NCI-H2107 treated with DMSO at 0.1 percent for 48 hours (cell line): ENCODE results near the gene SPNS2.

Source experiments
- DNase-seq: peaks from one replicate; lab custom pipeline; 2025; ENCODE audit not compliant: unreplicated experiment; lab: John Stamatoyannopoulos, UW

SPNS2 gene

DNA sequence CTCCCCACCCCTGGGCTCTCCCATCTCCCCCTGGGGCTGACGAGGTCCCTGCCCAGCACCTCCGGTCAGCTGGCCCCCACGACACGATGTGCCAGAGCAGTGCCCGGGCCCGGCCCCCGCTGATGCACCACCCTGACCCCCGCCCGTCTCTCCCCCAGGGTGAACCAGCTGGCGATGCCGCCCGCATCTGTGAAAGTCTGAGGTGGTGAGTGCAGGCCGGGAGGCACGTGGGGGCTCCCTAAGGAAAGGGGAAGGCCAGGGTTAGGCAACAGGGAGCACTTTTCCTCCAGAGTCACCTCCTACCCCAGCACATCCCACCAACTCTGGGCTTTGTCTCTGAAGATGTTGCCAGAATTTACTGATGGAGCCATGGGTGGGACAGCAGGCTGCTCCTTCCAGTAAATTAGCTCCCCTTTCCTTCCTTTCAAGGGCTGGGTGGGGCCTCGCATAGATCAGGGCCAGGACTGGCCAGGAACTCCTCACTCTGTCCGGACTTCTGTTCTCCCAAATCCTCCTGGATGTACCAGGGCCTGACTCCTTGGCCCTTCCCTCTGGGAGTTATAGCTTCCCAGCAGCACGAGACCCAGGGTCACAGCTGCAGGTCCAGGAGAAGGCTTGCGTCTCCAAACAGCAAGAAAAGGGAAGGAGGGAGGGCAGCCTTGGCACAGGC lies 38.2 kb downstream of the SPNS2 start:
- no peak for DNase-seq

DNA sequence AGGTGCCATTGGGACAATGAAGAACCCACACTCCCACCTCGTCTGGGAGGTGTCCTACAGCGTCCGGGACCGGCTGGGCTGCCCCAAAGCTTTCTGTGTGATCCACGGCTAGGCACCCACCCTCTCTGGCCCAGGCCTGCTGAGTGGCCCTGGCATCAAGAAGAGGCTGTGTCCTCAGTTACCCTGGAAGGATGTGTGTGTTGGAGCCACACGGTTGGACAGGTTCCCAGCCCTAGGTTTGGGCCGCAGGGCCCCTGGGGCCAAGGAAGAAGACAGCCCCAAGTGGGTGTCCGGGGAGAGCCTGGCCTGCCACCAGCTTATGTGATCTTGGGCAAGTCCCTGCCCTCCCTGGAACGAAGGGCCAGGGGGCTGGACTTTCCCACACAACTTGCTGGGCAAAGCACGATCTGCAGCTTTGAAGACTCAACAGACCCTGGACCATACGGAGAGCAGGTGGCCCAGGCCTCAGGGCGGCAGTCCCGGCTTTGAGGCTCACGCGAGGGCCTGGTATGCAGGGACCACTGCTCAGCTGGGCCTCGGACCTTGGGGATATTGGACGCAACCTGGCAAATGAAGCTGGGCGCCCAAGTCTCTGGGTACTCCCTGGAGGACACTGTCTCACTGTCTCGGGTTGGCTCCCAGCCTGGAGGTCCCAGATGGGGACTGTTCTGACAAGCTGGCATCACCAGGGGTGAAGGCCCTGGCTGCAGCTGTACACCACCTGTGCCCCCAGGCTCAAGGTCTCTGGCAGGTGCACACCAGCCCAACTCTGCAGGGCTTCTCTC lies 39.0 kb downstream of the SPNS2 start:
- no peak for DNase-seq

DNA sequence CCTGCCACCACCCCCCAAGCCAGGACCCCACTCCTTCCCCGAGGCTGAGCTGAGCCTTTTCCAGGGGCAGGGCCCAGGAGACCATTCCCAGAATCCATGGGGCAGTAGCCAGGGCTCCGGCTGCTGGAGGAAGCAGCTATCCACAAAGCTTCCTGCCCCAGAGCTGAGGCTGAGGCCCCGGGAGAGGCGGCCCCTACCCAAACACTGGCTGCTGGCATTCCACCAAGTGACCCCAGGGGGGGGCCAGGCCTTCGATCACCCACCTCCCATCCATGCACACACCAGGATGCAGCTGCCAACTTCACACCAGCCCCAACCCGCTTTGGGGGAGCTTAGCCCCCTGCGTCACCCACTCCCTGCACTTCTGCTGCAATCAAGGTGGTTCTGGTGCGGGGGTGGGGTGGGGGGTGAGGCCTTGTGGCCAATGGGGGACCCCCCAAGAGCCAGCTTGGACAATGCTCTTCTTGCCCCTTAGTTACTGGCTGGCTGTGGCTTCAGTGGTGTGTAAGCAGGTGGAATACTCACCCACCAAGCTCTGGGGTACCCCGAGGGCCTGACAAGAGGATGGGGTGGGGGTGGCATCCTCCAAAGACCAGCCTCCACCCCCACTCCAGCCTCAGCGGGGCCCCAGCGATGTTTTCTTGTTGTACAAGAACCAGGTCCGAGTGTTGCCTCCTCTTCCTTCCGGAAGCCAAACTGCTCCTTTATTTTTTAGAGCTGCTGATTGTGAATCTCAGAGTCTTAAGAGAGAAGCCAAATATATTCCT lies 39.7 kb downstream of the SPNS2 start:
- no peak for DNase-seq

DNA sequence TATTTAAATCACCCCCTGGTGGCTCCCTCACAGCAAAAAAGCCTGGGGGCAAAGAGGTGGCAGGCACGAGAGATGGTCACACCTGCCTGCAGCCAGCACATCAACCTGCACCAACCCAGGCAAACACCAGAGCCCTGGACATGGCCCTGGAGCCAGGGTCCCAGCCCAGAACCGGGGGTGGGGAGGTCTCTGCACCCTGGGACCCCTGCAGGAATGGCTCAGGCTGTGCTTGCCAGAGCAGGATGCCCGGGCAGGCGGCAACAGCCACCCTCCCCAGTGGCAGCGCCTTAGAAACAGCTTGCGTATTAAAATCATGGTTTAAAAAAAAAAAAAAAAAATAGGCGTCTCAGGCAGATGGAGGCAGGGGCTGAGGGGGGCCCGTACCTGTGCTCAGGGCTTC lies 40.3 kb downstream of the SPNS2 start:
- DNase-seq: no peak

DNA sequence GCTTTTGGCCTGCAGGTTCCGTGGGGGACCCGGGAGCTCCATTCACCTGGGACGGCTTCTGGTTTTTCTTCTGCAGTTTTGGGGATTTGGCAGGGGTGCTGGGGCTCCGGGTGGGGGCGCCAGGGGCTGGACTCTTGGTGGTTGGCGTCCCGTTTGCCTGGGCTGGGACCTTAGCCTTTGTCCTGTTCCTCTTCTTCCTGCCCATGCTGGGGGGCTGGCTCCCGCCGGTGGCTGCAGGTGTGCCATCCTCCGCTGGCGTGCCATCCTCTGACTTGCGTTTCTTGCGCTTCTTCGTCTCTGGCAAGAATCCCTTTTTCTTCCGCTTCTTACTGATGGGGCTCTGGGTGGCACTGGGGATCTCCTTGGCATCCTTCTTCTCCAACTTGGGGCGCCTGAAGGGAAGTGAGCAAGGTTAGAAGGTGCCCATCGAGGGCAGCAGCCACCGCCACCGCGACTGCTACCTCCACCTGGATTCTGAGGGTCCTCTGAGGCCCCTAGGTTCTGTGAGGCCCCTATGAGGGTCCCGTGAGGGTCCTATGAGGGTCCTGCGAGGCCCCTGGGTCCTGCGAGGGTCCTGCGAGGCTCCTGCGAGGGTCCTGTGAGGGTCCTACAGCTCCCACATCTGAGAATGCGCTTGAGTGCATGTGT lies 41.0 kb downstream of the SPNS2 start:
- no peak for DNase-seq

DNA sequence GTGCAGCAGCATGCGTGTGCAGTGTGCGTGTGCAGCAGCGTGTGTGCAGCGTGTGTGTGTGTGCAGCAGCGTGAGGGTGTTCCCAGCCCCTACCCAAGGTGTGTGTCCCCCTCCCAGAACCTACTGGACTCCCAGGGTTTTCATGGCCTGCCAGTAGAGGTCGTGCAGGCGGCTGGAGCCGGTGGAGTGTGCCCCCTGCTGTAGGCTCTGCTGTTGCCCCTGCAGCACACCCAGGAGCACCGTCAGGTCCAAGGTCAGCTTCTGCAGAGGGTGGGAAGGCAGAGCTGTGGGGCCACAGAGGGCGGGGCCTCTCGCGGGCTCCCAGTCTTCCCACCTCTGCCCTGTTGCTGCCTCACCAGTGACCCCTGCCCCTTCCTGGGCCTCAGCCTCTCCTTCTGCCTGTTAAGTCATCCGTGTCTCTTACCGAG lies 41.6 kb downstream of the SPNS2 start:
- no peak for DNase-seq

DNA sequence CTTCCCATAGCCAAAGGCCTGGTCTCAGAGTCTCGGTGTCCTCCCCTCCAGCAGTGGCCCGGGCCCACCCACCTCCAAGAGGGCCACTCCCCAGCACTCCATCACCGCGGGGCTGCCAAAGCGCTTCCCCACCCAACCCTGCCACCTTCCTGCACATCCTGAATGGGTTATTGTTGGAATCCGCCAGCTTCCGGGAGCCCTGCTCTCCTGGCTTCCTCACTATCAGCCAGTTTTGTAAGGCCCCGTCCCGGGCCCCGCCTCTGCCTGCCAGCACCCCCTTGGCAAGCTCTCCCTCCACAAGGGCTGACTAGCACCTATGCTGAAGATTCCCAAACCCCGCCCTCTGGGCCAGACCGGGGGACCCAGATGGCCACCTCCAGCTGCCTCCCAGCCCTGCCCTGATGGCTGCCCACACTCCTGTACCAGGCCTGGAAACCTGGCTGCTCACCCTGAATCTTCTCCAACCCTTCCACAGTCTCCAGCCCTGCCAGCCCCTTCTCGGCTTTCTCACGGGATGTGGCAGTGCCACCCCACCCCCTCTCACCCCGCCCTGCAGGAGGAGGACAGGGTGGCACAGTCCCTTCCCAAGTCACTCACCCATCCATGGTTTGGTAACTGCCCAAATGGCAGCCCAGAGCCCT lies 42.1 kb downstream of the SPNS2 start:
- DNase-seq: no peak

DNA sequence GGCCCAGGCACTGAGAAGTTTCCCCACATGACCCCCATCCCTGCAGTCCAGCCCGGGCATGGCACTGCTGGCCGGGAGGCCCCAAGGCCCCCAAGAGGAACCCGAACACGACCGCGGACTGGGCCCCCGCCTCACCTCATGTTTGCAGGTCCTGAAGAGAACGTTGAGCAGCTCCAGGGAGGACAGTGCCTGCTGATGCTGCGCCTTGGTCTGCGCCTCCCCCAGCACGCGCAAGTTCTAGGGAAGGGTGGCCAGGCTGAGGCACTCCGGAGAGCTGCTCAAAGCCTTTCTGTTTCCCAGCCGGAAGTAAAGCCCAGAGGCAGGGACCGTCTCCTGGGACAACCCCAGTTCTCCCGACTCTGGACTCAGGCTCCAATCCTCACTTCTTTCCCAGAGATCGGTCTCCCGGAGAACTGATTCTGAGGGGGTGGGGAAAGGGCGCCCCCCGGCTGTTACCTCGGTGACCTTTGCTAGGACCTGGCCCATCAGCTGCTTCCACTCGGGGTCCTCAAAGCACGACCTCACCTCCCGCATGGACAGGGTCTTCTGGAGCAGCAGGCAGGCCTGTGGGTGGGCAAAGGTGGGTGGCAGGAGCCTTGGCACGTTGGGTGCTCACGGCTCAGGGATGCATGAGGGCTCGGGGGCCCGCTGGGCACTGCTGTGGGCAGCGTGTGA lies 42.8 kb downstream of the SPNS2 start:
- no peak for DNase-seq

DNA sequence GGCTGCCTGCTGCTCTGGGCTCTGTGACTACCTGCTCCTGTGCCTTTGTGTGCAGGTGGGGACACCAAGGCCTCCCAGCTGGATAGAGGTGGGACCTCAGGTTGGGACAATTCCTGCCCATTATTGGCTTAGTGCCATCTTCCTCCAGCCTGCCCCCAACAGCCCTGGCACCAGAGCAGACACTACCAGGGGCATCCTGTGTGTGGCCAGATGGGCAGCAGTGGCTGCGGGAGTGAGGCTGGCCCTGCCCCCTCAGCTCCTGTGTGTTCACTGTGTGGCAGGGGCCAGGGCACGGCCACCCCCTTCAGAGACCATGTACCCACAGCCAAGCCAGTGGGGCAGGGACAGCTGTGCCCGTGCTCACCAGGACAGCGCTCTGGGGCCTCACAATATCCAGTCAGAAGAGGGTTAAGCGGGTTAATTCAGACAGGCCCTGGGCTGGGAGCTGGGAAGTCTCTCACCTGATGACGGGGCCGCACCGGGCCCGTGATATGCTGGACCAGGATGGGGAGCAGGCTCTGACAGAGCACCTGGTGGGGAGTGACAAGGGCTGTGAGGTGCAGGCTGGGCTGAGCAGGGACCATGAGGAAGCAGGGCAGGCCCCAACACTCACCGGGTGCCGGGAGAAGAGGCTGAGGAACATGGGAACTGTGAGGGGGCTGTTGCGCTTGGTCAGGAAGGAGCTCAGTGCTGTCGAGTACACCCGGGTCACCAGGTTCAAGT lies 43.5 kb downstream of the SPNS2 start:
- no peak for DNase-seq

DNA sequence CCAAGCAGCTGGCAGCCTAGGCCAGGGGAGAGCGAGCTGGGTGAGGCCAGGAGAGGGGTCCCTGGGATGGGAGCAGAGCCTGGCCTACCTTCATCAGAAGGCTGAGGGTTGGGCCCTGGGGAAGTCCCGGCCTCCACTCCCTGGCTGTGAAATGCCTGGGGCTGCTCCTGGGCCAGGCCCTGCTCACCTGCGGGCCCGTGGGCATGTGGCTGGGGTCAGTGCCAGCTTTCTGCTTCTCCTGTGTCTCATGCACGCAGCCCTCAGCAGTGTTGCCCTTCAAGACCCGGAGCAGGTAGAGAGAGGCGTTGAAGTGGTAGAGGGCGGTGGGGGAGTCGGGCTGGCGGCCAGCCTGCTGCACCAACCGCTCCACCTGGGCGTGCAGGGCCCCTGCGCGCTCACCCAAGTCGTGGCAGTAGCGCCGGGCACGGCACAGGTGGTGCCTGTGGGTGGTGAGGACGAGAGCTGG lies 44.1 kb downstream of the SPNS2 start:
- no peak for DNase-seq

DNA sequence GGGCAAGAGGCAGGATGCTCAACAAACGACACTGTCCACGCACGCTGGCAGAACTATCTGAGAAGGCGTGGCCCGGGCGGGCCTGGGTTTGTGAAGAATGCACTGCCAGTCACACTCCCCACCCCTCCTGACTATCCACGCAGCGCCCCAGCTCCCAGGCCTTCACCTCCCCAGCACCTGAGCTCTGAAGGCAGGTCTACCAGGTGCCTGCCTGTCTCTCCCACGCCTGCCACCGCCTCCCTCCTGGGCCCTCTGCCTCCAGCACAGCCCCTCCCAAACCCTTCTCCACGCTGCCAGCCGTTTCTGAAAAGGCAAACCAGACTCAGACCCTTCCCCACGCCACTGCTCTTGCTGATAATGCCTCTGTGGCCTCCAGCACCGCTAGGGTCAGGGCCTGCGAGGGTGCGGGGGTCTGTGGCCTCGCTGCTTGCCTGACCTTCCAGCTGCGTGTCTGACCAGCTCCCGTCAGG lies 44.9 kb downstream of the SPNS2 start:
- no peak for DNase-seq

DNA sequence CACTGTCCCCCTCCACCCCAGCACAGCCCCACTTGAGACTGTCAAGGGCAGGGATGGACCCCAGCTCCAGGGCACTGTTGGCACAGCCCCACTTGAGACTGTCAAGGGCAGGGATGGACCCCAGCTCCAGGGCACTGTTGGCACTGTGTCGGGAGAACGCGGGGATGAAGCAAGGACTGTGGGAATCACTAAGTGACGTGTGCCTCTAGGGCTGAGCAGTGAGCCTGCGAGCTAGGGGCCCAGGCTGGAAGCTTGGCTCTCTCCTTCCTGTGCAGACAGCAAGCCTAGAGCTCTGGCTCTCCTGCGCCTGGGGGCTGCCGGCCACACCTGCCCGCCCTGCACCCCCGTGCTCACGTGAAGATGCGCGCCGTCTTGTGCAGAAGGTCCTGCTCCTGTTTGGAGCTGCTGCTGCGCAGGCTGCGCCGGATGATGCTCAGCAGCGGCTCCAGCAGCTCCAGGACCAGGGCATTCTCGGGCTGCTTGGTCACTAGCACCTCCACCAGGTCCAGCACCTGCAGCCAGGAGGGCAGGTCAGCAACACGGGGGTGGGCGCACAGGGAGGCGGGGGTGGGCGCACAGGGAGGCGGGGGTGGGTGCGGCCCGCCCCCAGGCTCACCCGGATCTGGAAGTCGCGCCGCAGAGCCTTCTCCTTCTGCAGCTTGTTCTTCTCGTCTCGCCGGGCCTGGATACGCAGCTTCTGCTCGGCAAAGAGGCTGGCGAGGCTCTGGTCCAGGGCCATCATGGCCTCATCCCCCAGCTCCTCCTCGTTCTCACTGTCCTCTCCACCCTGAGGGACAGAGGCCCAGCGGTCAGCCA lies 45.7 kb downstream of the SPNS2 start:
- DNase-seq: no peak

DNA sequence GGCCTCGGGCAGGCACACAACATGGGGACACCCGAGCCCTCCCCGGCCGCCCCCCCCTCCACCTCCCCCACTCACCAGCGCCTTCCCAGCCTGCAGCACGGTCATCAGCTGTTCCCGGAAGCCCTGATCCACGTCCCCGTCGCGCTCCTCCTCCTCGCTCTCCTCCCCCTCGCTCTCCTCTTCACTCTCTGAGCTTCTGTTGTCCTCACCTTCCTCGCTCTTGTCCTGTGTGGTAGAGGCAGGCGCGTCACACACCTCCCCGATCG lies 46.2 kb downstream of the SPNS2 start:
- DNase-seq: no peak

DNA sequence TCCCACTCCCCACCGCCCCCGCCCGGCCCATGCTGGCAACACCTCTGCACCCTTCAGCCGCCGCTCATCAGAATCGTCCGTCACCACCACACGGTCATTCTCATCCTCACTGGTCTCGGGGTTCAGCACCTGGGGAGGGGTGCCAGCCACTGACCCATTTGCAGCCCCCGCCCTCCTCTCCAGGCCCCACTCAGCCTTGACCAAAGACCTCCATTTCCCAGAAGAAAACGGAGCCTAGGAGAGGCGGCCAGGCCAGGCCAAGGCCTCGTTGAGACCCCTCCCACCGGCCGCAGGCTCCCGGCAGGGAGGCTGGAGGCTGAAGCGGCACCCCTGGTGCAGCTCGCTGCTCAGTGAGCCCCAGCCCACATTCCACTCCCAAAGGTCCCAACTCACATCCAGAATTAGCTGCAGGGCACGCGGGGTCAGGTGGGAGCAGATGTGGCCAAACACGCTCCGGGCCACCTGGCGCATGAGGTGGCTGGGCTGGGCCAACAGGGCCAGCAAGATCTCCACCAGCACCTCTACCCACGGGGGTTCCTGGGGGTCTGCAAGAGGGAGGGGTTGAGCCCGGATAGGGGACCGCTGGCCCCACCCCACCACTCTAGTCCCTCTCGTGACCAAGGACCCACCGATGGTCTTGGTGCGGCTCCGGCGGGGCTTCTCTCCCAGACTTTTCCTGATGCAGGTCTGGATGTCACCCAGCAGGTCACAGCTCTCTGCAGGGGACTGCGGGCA lies 46.7 kb downstream of the SPNS2 start:
- DNase-seq: no peak

DNA sequence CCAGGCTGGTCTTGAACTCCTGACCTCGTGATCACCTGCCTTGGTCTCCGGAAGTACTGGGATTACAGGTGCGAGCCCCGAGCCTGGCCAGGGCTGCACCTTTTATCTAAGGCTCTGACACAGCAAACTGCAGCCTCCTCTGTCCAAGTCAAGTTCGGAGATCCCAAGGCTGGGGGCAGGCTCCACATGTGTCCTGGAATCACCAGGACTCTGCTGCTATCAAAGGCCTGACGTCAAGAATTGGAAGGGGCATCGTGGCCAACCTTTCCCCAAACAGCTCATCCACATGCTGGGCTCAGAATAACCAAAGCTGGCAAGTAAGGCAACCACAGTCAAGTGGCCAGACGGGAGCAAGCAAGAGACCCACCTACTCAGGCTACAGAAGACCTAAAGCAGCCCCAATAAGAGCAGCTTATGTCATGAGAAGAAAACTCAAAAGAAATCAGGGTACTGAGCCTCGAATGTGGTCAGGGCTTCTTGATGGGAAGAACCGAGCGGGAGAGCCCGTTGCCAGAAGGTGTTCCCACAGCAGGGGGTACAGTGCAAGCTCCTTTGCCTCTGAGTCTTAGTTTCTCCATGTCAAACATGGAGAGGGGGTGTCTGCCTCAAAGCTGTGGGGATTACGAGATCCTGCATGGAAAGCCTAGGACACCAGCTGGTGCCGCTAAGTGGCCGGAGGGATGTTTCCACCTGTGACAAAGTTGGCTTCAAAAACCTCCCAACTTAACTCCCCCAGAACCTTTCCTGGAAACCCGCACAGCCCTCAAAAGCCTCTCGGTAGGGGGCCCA lies 48.6 kb downstream of the SPNS2 start:
- DNase-seq: no peak

DNA sequence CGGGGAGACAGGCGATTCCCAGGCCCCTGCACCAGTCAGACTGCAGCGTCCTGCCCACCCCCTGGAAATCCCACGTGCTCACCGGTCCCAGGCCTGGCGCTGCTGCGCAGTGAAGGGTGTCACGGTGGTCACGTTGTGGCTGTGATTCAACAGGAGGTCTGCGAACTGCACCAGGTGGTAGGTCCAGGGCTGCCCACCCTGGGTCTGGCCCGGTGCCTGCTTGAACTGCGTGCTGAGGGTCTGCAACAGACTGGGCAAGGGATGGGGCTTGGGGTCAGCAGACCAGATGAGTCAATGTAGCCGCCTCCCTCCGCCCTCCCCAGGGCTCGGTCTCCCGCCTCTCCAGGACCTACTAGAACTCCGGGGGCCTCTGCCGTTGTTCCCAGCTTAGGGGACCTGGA lies 49.4 kb downstream of the SPNS2 start:
- DNase-seq: no peak

DNA sequence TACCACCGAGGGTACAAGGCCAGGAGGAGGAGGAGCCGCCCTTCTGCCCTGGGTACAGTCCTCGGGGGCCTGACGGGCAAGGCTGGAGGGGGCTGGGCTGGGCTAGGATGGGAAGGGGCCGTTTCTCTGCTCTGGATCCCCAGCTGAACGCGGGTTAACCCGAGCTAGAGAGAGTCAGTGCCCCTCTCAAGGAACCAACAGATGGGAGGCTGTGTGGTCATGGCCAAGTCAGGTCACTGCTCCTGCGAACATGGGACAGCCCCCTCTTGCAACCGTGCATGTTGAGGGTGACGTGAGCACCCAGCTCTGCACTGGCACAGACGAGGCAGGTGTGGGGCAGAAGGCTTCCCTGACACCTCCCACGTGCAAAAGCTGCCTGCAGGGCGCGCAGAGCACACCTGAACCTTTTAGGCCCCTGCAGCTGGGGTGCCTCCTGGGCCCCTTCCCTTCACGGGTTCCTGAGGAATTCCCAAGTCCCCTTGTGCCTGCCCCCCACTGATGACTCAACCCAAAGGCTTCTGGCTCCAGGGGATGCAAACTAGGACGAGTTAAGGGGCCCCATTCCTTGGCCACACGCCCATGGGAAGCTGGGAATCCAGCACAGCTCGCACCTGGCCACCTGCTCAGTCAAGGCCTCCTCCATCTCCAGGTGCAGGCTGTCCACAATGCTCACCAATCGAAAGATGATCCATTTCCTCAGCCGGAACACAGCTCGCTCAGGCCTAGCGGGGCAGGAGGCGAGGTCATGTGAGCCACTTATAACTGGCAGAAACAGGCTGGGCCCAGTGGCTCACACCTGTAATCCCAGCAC lies 50.2 kb downstream of the SPNS2 start:
- peak; percentile 5 for DNase-seq
